Measurements from ENCODE around the gene MYO3A. TPM values are rescaled to one million over a fixed set of nuclear protein-coding genes. Genes with fewer than 3 reads are reported as not detected.

Gene MYO3A
- total and polyA plus RNA-seq, 2 of the 4 experiments (the other 2 are of a cell fraction): not detected

DNA sequence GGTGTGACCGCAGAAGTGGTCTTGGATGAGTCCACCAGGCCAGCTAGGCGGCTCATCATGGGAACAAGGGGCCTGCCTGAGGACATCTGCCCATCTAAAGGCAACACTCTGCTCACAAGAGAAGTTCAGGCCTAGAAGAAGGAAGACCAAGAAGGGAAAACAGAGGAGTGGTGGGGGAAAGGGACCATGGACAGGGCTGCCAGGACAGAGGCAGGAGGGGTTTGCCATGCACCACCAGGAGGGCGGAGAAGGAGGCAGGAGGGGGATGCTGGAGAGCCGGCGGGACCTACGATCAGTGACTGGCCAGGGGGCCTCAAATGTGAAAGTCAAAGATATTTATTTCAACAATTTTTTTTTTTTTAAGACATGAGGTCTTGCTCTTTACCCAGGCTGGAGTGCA is 315.7 kb downstream of the MYO3A start:
- DNase-seq (no peak), ATAC-seq (ENCODE audit: low read depth) (no peak)
- Histone ChIP-seq H3K4me1 (ENCODE audit: control insufficient read depth, insufficient read depth, low read length) (no peaks in the 10 kb centered on the region), H2BK120ac (ENCODE audit: low read depth, low read length) (no peak overlapping the region), H3K9ac (ENCODE audit: low read depth, low read length) (no peak overlapping the region), H4K8ac (ENCODE audit: low read depth in 2 of 2, low read length in 2 of 2) (no peak overlapping the region), H2BK15ac (ENCODE audit: low read depth, low read length) (no peak overlapping the region), H4K20me1 (ENCODE audit: insufficient read depth, low read length) (no peaks in the 10 kb centered on the region), H3K9me1 (ENCODE audit: insufficient read depth, low read length) (no peaks in the 10 kb centered on the region), H2AK9ac (replicated peaks; ENCODE audit: low read depth, low read length, poor library complexity) (no peak overlapping the region), H2AK5ac (ENCODE audit: low read depth, low read length) (no peak overlapping the region), H3K18ac (ENCODE audit: low read depth, low read length) (no peak overlapping the region), H3K36me3 (ENCODE audit: control insufficient read depth, insufficient read depth, low read length) (no peaks in the 10 kb centered on the region), H4K5ac (ENCODE audit: low read depth, low read length) (no peak overlapping the region), H2BK20ac (ENCODE audit: low read depth, low read length) (no peak overlapping the region), H3K9me3 (ENCODE audit: control insufficient read depth, insufficient read depth, low read length) (peaks cover 25% of the 10 kb centered on the region), H4K91ac (ENCODE audit: insufficient read depth, low read depth, low read length) (no peak overlapping the region), H2AFZ (replicated peaks; ENCODE audit: low read length, poor library complexity) (no peak overlapping the region), H3K14ac (replicated peaks; ENCODE audit: low read depth, low read length) (no peak overlapping the region), H3K23ac (ENCODE audit: low read depth, low read length) (no peak overlapping the region), H3K4me3 (ENCODE audit: insufficient read depth, low read depth, low read length) (no peak overlapping the region), H3K79me1 (ENCODE audit: low read depth in 1 of 2, low read length in 2 of 2) (no peaks in the 10 kb centered on the region), H3K56ac (ENCODE audit: extremely low read depth, insufficient read depth, low read length) (no peak overlapping the region), H3K4ac (ENCODE audit: low read depth, low read length) (no peak overlapping the region), H2BK5ac (ENCODE audit: low read depth, low read length, poor library complexity, severe bottlenecking) (no peak overlapping the region), H3K27ac (ENCODE audit: insufficient read depth, low read length) (no peak overlapping the region), H3K27me3 (ENCODE audit: control insufficient read depth, insufficient read depth, low read length) (no peaks in the 10 kb centered on the region), H3K4me2 (ENCODE audit: low read depth, low read length) (no peak overlapping the region)
- ChIA-PET CTCF (no interaction called here), POLR2A (ENCODE audit: unreplicated experiment) (no interaction called here)
- no TSS peak for BruUV-seq (replicated peaks)
- intact Hi-C loops (cut with micrococcal nuclease) (no loop called here), in situ Hi-C loops (cut with MboI; ENCODE audit: low sequenced_read_pairs) (no loop called here), dilution Hi-C loops (cut with HindIII; ENCODE audit: low sequenced_read_pairs, unreplicated experiment) (no loop called here)
- WGBS, 2 experiments (ENCODE audit: extremely low coverage in 2 of 2, insufficient read length in 1 of 2): no CpG with 5 or more reads among the region's 6 CpGs
- TF ChIP-seq MAFK (IDR thresholded peaks at IDR 0.05; ENCODE audit: low read depth, low read length) (no peak), CEBPB (IDR thresholded peaks at IDR 0.05; ENCODE audit: low read depth, low read length) (no peak)
